DMS114 treated with DMSO at 0.1 percent for 48 hours (cell line): ENCODE results near the gene SH3TC2.

Experiments used
- DNase-seq: peaks from one replicate; lab custom pipeline; 2025; ENCODE audit not compliant: unreplicated experiment; lab: John Stamatoyannopoulos, UW

The SH3TC2 gene

DNA sequence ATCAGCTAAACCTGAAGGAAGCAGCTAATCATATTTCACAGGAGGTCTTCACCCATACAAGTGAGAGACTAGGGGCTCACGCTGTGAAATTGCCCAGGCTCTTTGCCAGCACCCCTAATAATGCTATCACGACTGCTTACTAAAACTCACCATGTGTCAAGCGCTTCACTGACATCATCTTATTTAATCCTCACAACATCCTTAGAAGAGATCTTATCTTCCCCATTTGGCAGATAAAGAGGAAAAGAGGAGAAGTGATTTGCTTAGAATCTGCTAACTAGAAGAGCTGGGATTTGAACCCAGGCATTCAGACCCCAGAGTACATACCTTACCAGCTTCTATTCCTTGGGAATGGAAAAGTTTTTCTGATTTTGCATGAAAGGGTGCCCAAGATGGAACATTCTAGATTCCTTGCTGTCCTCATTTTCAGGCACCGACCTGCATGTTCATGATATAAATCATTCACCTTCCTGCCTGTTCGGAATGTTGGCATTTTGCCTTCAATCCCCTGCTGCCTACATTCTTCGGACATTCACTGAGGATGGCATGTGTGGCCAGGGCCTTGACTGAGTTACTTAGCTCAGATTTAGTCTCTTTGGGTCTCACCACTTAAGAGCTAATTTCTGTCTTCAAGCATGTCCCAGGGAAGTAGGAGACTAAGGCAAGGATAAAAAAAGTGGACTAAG is 88.1 kb downstream of the SH3TC2 start:
- no peak for DNase-seq

DNA sequence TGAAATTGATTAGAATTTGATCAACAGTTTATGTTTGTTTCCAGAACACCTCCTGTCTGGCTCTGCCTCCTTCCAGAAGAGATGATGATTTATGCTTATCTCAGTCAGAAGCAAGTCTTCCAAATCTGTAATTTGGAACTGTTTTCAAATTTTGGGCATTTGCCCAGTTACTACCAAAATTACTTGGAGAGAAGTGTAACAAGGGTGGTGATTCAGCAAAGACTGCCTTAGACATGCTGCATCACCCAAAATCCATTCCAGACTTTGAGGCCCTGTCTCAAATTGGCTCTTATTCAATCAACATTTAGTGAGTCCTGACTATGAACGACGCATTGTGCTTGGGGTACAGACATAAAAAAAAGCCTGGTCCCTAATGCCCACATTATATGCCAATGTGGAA is 89.4 kb downstream of the SH3TC2 start:
- DNase-seq = no peak

DNA sequence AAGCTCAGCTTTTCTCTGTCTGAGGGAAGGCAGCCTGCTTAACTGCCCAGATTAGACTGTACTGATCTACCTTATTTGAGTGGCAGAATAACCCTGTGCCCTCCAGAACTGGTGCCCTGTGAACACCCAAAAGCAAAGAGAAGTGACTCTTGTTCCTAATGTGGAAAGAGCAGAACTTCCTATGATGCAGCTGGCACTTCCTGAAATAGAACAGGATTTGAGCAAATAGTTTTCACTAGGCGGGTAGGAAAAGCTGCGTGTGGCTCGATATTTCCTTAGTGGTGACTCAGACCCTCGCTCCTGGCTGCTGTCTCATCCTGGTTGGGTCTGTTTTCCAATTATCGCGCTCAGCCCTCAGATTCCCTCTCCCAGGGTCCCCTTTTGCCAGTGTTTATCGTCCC is 89.9 kb downstream of the SH3TC2 start:
- no peak for DNase-seq

GRCh38 chr5:148972396-148972795 is 90.5 kb downstream of the SH3TC2 start:
- DNase-seq = no peak

DNA sequence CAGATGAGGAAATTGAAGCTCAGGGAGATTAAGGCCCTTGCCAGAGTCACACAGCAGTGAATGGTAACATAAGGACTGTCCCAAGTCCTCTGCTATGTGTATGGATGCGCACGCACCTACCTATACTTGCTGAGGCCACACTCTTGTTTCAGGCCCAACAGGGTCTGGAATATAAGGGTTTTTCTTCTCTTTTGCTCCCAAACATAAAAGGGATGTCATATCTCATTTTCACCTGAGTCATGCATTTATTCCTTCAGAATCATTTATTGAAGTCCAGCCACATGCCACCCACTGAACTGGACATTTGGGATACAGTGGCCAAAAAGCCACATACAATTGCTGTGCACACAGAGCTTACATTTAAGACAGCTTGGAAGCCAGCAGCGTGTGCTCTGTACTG is 92.0 kb downstream of the SH3TC2 start:
- no peak for DNase-seq

DNA sequence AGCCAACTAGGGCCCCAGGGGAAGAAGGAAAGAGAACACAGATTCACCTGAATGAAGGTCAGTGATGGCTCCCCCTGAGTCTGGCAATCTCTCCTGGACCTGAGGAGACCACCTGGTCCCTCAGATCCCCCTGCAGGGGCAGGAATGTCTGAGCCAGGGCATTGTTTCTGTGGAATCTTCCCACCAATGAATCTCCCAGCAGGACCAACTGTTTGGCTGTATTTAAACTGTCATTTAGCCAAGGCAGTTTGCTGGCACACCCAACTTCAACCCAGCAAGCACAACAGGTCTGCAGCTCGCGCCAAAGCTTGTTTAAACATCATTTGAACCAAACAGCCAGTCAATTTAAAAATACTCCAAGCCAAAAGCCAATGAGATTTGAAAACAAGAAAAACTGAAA is 92.6 kb downstream of the SH3TC2 start:
- DNase-seq = no peak

DNA sequence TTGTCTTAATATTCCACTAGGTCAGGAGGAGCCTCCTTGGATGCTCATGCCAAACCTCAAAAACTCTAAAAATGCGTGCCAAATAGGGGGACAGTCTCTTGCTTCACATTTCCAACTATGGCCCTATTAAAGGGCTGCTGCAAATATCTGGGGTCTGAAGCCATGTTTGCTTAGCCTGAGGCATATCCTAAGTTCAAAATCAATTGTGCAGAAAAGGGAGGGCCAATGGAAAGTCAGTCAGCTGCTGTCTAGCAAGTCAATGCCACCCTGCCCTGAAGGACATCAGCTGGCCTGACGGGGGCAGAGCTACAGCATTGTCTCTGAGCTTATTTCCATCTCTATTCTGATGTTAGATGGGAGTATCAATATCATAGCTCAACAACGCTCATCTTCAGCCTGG is 93.6 kb downstream of the SH3TC2 start:
- DNase-seq = no peak

GRCh38 chr5:148968311-148968710 is 94.6 kb downstream of the SH3TC2 start:
- no peak for DNase-seq

- DNase-seq = no peak
Observed at GRCh38 chr5:148967783-148968182, 95.1 kb downstream of the SH3TC2 start.

DNA sequence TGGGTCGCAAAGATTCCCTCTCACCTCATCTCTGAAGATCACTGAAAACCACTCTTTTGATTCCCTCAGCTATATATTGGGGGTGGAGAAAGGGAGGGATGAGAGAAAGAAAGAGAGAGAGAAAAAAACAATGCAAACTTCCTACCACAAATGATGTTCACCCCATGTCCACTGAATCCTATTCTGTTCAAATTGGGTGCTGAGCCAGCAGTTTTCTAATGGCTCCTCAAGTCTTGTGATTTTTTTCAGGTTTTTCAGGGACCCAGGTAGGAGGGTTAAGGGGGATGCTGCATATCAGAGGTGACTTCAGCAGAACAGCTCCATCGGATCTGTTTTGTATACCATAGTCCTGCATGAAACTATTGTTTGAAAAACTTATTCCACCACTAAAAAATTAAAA is 95.9 kb downstream of the SH3TC2 start:
- no peak for DNase-seq

- DNase-seq = no peak
Observed at GRCh38 chr5:148966348-148966747, 96.5 kb downstream of the SH3TC2 start.

DNA sequence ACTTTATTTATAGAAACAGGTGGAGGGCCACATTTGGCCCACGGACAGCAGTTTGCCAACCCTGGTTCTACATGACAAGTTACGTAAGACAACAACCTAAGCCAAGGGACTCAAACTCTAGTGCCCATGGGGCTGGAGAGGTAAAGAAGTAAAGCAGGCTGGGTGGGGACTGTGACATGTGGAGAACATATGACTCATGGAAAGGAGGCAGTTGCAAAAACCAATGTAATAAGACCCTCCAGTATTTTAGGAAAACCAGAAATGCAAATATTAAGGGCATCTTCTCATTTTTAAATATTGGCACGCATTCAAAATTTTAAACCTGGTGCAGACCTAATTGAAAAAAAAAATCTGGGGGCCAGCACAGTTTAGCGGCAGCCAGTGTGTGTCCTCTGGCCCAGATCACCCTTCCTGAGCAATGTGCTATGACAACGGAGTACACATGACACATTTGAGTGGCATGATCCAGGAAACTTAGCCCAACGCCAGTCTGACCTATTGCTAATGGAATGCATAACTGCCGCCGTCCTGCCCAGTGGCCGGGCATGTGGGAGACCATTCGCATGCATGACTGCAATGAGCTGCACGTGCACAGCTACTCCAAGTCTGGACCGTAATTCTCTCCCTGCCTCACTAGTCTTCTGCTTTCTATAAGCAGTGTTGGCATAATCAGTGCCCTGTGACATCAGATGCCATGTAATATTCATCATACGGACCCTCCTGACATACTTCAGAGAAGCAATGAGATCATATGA is 97.2 kb downstream of the SH3TC2 start:
- no peak for DNase-seq

- no peak for DNase-seq
Observed at GRCh38 chr5:148963664-148964063, 99.2 kb downstream of the SH3TC2 start.

DNA sequence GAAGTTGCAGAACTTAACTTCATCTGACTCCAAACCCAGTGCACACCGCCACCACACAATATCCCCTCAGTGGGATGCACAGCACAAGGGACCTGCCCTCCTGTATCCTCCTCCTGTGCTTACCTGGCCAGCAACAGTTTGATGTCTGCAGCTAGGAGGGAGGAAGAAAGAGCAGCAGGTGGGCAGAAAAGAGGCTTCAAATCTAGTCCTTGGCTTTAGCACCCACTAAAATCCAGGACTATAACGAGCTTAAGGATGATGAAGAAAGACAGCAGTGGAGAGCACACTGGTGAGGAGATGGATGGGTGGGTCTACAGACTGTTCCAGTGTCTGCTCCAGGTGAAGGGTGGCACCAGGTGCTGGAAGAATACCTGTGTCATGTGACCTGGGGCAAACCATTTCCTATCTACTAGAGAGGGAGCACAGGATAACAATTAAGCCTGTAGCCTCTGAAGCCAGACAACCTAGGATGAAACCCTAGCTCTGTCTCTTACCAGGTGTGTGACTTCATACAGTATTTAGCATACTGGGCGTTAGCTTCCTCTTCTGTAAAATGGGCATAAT is 100.0 kb downstream of the SH3TC2 start:
- no peak for DNase-seq

- DNase-seq = no peak
Observed at GRCh38 chr5:148962200-148962550, 100.7 kb downstream of the SH3TC2 start.

GRCh38 chr5:148961261-148962199 is 101.3 kb downstream of the SH3TC2 start:
- no peak for DNase-seq

GRCh38 chr5:148960070-148960769 is 102.6 kb downstream of the SH3TC2 start:
- no peak for DNase-seq

DNA sequence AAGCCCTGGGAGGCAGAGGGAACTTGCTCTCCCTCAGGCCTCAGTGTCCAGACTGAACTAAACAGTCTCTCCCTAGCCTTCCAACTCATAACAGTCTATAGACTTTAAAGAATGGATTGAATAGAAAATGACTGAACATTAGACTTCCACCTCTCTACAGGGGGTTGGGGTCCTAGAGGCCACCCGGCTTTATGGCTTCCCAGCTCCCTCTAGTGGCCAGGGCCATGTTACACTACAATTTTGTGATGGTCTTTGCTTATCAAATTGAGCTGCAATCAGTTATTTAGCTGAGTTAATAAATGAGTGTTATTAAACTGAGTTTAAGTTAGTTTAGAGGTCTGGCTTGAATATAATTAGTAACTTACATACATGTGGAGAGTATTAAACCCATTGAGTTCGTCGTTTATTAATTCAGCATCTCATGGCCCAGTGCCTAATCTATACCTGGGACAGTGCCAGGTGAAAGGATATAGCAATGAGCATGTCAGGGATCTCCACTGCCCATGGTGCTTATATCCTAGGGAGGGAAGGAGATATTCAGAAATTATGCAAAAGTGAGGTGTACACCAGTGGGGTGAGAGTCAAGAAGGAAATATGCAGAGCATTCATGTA is 105.2 kb downstream of the SH3TC2 start:
- DNase-seq = no peak

GRCh38 chr5:148956477-148957385 is 106.1 kb downstream of the SH3TC2 start:
- no peak for DNase-seq
